Vagina (tissue), 2 donors: ENCODE data around the gene PIK3R1.

Source experiments
- CTCF ChIP-seq, 3 experiments: fragments of 450-650 bp in 2 of 3; fragments of 200-600 bp in 1 of 3; sonication (generic) in 1 of 3; IDR thresholded peaks; one replicate each; pipeline ENCODE4 v1.5.1; 2017 to 2019; ENCODE audit warnings: antibody characterized with exemption in 3 of 3, mild to moderate bottlenecking in 2 of 3, moderate library complexity in 2 of 3
- POLR2AphosphoS5 ChIP-seq, 2 donors: sonication (generic); formaldehyde crosslinking; IDR thresholded peaks; one replicate each; pipeline ENCODE4 v1.9.0; 2017; ENCODE audit warnings: antibody characterized with exemption in 2 of 2, mild to moderate bottlenecking in 2 of 2, low read depth in 1 of 2; ENCODE audit not compliant: insufficient read depth in 1 of 2

GRCh38 chr5:68248896-68249295 is 33.3 kb downstream of the PIK3R1 start:
- TF ChIP-seq CTCF (IDR thresholded peaks at IDR 0.05) (no peak), POLR2AphosphoS5 (IDR thresholded peaks at IDR 0.05; ENCODE audit: insufficient read depth in 1 of 2, low read depth in 1 of 2) (no peak)
